ENCODE measurements around the gene SCLT1. TPM values are rescaled to one million over a fixed set of nuclear protein-coding genes. Genes with fewer than 3 reads are reported as not detected.

SCLT1 gene
- polyA plus RNA-seq, 1 donor (not counting 4 experiments of a cell fraction or from before 2014, with no cell fraction given) = 5.8 TPM

DNA sequence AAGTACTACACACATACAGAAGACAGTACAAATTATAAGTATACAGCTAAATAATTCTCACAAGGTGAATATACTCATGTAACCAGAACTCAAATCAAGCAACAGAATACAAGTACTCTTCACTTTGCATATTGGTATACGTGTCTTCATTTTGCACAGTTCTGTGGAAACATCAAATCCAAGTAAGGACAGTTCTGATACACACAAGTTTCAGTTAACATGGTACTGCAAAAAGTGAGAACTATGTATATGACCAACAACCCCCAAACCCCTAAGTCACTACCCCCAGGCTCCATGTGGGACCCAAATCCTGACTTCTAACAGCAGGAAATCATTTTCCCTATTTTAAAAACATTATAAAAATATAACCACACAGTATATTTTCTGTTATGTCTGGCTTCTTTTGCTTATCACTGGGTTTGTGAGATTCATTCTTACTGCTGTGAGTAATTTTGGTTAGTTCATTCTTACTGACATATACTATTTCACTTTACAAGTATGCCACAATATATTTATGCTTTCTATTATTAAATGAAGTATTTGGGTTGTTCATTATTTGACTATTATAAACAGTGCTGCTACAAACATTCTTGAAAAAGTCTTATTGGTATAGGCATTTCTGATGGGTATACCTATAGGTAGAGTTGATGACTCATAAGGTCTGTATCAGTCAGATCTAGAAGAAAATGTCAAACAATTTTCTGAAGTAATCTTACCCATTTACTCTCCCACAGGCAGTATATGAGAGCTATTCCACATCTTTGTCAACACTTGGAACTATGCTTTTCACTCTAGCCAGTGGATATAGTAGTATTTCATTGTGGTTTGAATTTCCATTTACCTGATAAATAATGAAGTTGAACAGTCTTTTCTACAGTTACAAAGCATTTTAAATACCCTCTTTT, 47.0 kb downstream of the SCLT1 start:
- DNase-seq (ENCODE audit: low read depth, low spot score) (no peak), FAIRE-seq (peak; percentile 9)
- Histone ChIP-seq H3K79me2 (ENCODE audit: control insufficient read depth, insufficient read depth, low read length) (no peaks in the 10 kb centered on the region), H3K4me1 (ENCODE audit: control insufficient read depth, extremely low read depth, insufficient read depth, low read length) (no peaks in the 10 kb centered on the region), H2AFZ (ENCODE audit: control insufficient read depth, low read length) (no peak overlapping the region), H3K9me1 (ENCODE audit: control insufficient read depth, extremely low read depth, insufficient read depth, low read length) (no peaks in the 10 kb centered on the region), H4K20me1 (ENCODE audit: control insufficient read depth, extremely low read depth, insufficient read depth, low read length) (no peaks in the 10 kb centered on the region), H3K27me3 (ENCODE audit: control insufficient read depth, extremely low read depth, insufficient read depth, low read length) (no peaks in the 10 kb centered on the region), H3K4me3 (ENCODE audit: control insufficient read depth in 2 of 3, extremely low read depth in 1 of 3, insufficient read depth in 2 of 3, low read depth in 1 of 3, low read length in 3 of 3) (no peak overlapping the region), H3K9me3 (ENCODE audit: control insufficient read depth, low read depth, low read length) (peaks cover 1% of the 10 kb centered on the region), H3K4me2 (ENCODE audit: control insufficient read depth, extremely low read depth, insufficient read depth, low read depth, low read length) (no peak overlapping the region), H3K27ac (ENCODE audit: control insufficient read depth, insufficient read depth, low read length) (no peak overlapping the region), H3K36me3 (ENCODE audit: control insufficient read depth in 2 of 2, extremely low read depth in 1 of 2, insufficient read depth in 2 of 2, low read length in 2 of 2) (no peaks in the 10 kb centered on the region), H3K9ac (ENCODE audit: control insufficient read depth, extremely low read depth, insufficient read depth, low read length) (no peak overlapping the region)
- dilution Hi-C loops (cut with MboI; ENCODE audit: extremely low pct_ligation_motif_present, low sequenced_read_pairs) = no loop called here
- TF ChIP-seq, protein P1, sequence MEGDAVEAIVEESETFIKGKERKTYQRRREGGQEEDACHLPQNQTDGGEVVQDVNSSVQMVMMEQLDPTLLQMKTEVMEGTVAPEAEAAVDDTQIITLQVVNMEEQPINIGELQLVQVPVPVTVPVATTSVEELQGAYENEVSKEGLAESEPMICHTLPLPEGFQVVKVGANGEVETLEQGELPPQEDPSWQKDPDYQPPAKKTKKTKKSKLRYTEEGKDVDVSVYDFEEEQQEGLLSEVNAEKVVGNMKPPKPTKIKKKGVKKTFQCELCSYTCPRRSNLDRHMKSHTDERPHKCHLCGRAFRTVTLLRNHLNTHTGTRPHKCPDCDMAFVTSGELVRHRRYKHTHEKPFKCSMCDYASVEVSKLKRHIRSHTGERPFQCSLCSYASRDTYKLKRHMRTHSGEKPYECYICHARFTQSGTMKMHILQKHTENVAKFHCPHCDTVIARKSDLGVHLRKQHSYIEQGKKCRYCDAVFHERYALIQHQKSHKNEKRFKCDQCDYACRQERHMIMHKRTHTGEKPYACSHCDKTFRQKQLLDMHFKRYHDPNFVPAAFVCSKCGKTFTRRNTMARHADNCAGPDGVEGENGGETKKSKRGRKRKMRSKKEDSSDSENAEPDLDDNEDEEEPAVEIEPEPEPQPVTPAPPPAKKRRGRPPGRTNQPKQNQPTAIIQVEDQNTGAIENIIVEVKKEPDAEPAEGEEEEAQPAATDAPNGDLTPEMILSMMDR (optimal IDR thresholded peaks at IDR 0.05 in 1 of 3, IDR thresholded peaks at IDR 0.05 in 1 of 3, conservative IDR thresholded peaks at IDR 0.05 in 1 of 3; ENCODE audit: extremely low read depth in 1 of 3, insufficient read depth in 2 of 3, low read length in 3 of 3) = no peak

DNA sequence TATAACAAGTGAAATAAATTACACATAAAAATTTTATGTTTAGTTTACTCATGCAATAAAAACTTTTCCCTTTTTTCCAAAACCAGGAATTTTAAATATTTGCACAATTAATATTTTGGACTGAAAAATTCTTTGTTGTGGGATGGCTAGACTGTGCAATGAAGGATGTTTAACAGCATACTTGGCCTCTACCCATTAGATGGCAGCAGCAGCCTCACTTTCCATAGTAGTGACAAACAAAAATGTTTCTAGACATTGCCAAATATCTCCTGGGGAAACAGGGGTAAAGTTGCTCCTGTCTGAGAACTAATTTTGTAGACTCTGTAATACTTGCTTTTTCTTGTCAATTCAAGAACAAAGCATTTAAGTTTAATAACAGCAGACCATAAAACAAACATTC, 49.8 kb downstream of the SCLT1 start:
- dilution Hi-C loops (cut with MboI; ENCODE audit: extremely low pct_ligation_motif_present, low sequenced_read_pairs) = no loop called here
- FAIRE-seq = no peak
- Histone ChIP-seq H2AFZ (ENCODE audit: control insufficient read depth, low read length) (no peak overlapping the region), H3K27ac (ENCODE audit: control insufficient read depth, insufficient read depth, low read length) (no peak overlapping the region), H3K9me1 (ENCODE audit: control insufficient read depth, extremely low read depth, insufficient read depth, low read length) (no peaks in the 10 kb centered on the region), H3K4me1 (ENCODE audit: control insufficient read depth, extremely low read depth, insufficient read depth, low read length) (no peaks in the 10 kb centered on the region), H3K4me3 (ENCODE audit: control insufficient read depth in 2 of 3, extremely low read depth in 1 of 3, insufficient read depth in 2 of 3, low read depth in 1 of 3, low read length in 3 of 3) (no peak overlapping the region), H4K20me1 (ENCODE audit: control insufficient read depth, extremely low read depth, insufficient read depth, low read length) (no peaks in the 10 kb centered on the region), H3K36me3 (ENCODE audit: control insufficient read depth in 2 of 2, extremely low read depth in 1 of 2, insufficient read depth in 2 of 2, low read length in 2 of 2) (no peaks in the 10 kb centered on the region), H3K9ac (ENCODE audit: control insufficient read depth, extremely low read depth, insufficient read depth, low read length) (no peak overlapping the region), H3K79me2 (ENCODE audit: control insufficient read depth, insufficient read depth, low read length) (no peaks in the 10 kb centered on the region), H3K9me3 (ENCODE audit: control insufficient read depth, low read depth, low read length) (no peaks in the 10 kb centered on the region), H3K27me3 (ENCODE audit: control insufficient read depth, extremely low read depth, insufficient read depth, low read length) (no peaks in the 10 kb centered on the region), H3K4me2 (ENCODE audit: control insufficient read depth, extremely low read depth, insufficient read depth, low read depth, low read length) (no peak overlapping the region)
- TF ChIP-seq EZH2 (IDR thresholded peaks at IDR 0.05; ENCODE audit: low read length) = no peak
- TF ChIP-seq, protein P1 (optimal IDR thresholded peaks at IDR 0.05 in 1 of 3, IDR thresholded peaks at IDR 0.05 in 1 of 3, conservative IDR thresholded peaks at IDR 0.05 in 1 of 3; ENCODE audit: extremely low read depth in 1 of 3, insufficient read depth in 2 of 3, low read length in 3 of 3) = no peak
- no peak for DNase-seq (ENCODE audit: low read depth, low spot score)

All from keratinocyte (primary cell).